H9 (cell line): Measurements from ENCODE around the gene TRAK1. TPM values are rescaled to one million over a fixed set of nuclear protein-coding genes. Genes with fewer than 3 reads are reported as not detected.

Source experiments
- DNase-seq: peaks from one replicate; pipeline ENCODE4 v3.0.0-alpha.2; 2017
- H2AFZ ChIP-seq: one replicate; pipeline ENCODE4 v1.6.1; 2013; ENCODE audit warnings: mild to moderate bottlenecking, low read length, control low read depth, moderate library complexity
- H2AK5ac ChIP-seq: 2 replicates; pipeline ENCODE4 v1.6.1; 2013; ENCODE audit warnings: low read length, control low read depth, mixed read lengths; ENCODE audit not compliant: insufficient read length
- H2BK120ac ChIP-seq: one replicate; pipeline ENCODE4 v1.6.1; 2013; ENCODE audit warnings: low read depth, mild to moderate bottlenecking, low read length, control low read depth, inconsistent platforms; ENCODE audit not compliant: poor library complexity, severe bottlenecking
- H2BK12ac ChIP-seq: 2 replicates; pipeline ENCODE4 v1.6.1; 2013; ENCODE audit warnings: low read length, control low read depth, mixed read lengths, low read depth; ENCODE audit not compliant: insufficient read length
- H2BK15ac ChIP-seq: 2 replicates; pipeline ENCODE4 v1.6.1; 2013; ENCODE audit warnings: low read depth, low read length, control low read depth
- H2BK20ac ChIP-seq: one replicate; pipeline ENCODE4 v1.6.1; 2013; ENCODE audit warnings: low read depth, mild to moderate bottlenecking, low read length, control low read depth, inconsistent platforms; ENCODE audit not compliant: poor library complexity, severe bottlenecking
- H2BK5ac ChIP-seq: 2 replicates; pipeline ENCODE4 v1.6.1; 2013; ENCODE audit warnings: low read length, control low read depth, mixed read lengths; ENCODE audit not compliant: insufficient read length
- H3K14ac ChIP-seq: 2 replicates; pipeline ENCODE4 v1.6.1; 2013; ENCODE audit warnings: low read length, control low read depth; ENCODE audit not compliant: insufficient read depth
- H3K18ac ChIP-seq: 2 replicates; pipeline ENCODE4 v1.6.1; 2013; ENCODE audit warnings: low read depth, mild to moderate bottlenecking, mixed read lengths, low read length, control low read depth; ENCODE audit not compliant: insufficient read length
- H3K23ac ChIP-seq: 2 replicates; pipeline ENCODE4 v1.6.1; 2013; ENCODE audit warnings: low read length, control low read depth, mixed read lengths, low read depth; ENCODE audit not compliant: insufficient read length
- H3K23me2 ChIP-seq: 2 replicates; pipeline ENCODE4 v1.6.1; 2013; ENCODE audit warnings: low read depth, mild to moderate bottlenecking, mixed read lengths, low read length, control low read depth; ENCODE audit not compliant: insufficient read length, poor library complexity, severe bottlenecking
- H3K27ac ChIP-seq: 2 replicates; pipeline ENCODE4 v1.5.1; 2013; ENCODE audit warnings: low read length, control low read depth, mixed read lengths, low read depth; ENCODE audit not compliant: insufficient read length
- H3K27me3 ChIP-seq: 2 replicates; pipeline ENCODE4 v1.6.1; 2013; ENCODE audit warnings: low read length, control low read depth, inconsistent platforms; ENCODE audit not compliant: insufficient read depth
- H3K4ac ChIP-seq: 2 replicates; pipeline ENCODE4 v1.6.1; 2013; ENCODE audit warnings: low read depth, mild to moderate bottlenecking, control low read depth, inconsistent platforms, low read length, moderate library complexity
- H3K4me1 ChIP-seq: 2 replicates; pipeline ENCODE4 v1.6.1; 2013; ENCODE audit warnings: low read length, control low read depth, inconsistent platforms; ENCODE audit not compliant: insufficient read depth
- H3K4me2 ChIP-seq: 2 replicates; pipeline ENCODE4 v1.6.1; 2013; ENCODE audit warnings: low read length, control low read depth, mixed read lengths; ENCODE audit not compliant: insufficient read length, insufficient read depth
- H3K56ac ChIP-seq: 2 replicates; pipeline ENCODE4 v1.6.1; 2013; ENCODE audit warnings: low read depth, mild to moderate bottlenecking, mixed read lengths, low read length, control low read depth; ENCODE audit not compliant: insufficient read length
- H3K79me1 ChIP-seq: 2 replicates; pipeline ENCODE4 v1.6.1; 2013; ENCODE audit warnings: low read depth, mild to moderate bottlenecking, moderate library complexity, low read length, control low read depth, inconsistent platforms; ENCODE audit not compliant: insufficient read depth, poor library complexity, severe bottlenecking
- H3K79me2 ChIP-seq: 2 replicates; pipeline ENCODE4 v1.6.1; 2013; ENCODE audit warnings: low read length, control low read depth, inconsistent platforms; ENCODE audit not compliant: insufficient read depth
- H3K9ac ChIP-seq: 2 replicates; pipeline ENCODE4 v1.6.1; 2013; ENCODE audit warnings: low read length, control low read depth, mixed read lengths; ENCODE audit not compliant: insufficient read length; ENCODE audit errors: extremely low read depth
- H3K9me3 ChIP-seq: one replicate; pipeline ENCODE4 v1.6.1; 2013; ENCODE audit warnings: low read depth, low read length, inconsistent platforms; ENCODE audit not compliant: control insufficient read depth
- H3T11ph ChIP-seq: one replicate; pipeline ENCODE4 v1.6.1; 2013; ENCODE audit warnings: mild to moderate bottlenecking, low read length, control low read depth, inconsistent platforms
- H4K20me1 ChIP-seq: one replicate; pipeline ENCODE4 v1.6.1; 2013; ENCODE audit not compliant: control insufficient read depth, insufficient read length, insufficient read depth
- H4K5ac ChIP-seq: 2 replicates; pipeline ENCODE4 v1.6.1; 2013; ENCODE audit warnings: low read depth, mild to moderate bottlenecking, mixed read lengths, low read length, control low read depth; ENCODE audit not compliant: insufficient read length
- H4K8ac ChIP-seq: replicated peaks from 2 replicates; pipeline ENCODE4 v1.6.1; 2013; ENCODE audit warnings: low read length, control low read depth, mixed read lengths, low read depth; ENCODE audit not compliant: insufficient read length
- H4K91ac ChIP-seq: 2 replicates; pipeline ENCODE4 v1.6.1; 2013; ENCODE audit warnings: low read depth, mild to moderate bottlenecking, moderate library complexity, mixed read lengths, low read length, control low read depth; ENCODE audit not compliant: insufficient read length
- H3K27ac Mint-ChIP-seq, 3 experiments: 2 replicates in 2 of 3; 3 replicates in 1 of 3; pipeline ENCODE4 v1.8.0; 2020 to 2021; ENCODE audit warnings: mixed read lengths in 3 of 3, mild to moderate bottlenecking in 1 of 3, moderate library complexity in 1 of 3
- H3K27me3 Mint-ChIP-seq: 2 replicates; pipeline ENCODE4 v1.8.0; 2021; ENCODE audit warnings: low read depth, mild to moderate bottlenecking, moderate library complexity, mixed read lengths
- H3K36me3 Mint-ChIP-seq, 3 experiments: 2 replicates in 2 of 3; 3 replicates in 1 of 3; pipeline ENCODE4 v1.8.0; 2020 to 2021; ENCODE audit warnings: low read depth in 3 of 3, mixed read lengths in 3 of 3; ENCODE audit not compliant: insufficient read depth in 1 of 3
- H3K4me1 Mint-ChIP-seq, 2 experiments: 2 replicates each; pipeline ENCODE4 v1.8.0; 2020; ENCODE audit warnings: mixed read lengths in 2 of 2
- H3K4me3 Mint-ChIP-seq, 2 experiments: 2 replicates in 1 of 2; 3 replicates in 1 of 2; pipeline ENCODE4 v1.8.0; 2020 to 2021; ENCODE audit warnings: mild to moderate bottlenecking in 2 of 2, mixed read lengths in 2 of 2, moderate library complexity in 1 of 2
- H3K9me3 Mint-ChIP-seq, 2 experiments: 2 replicates in 1 of 2; 3 replicates in 1 of 2; pipeline ENCODE4 v1.8.0; 2020; ENCODE audit warnings: mild to moderate bottlenecking in 2 of 2, mixed read lengths in 2 of 2, moderate library complexity in 1 of 2
- WGBS: extraction: QIAGEN DNeasy Blood & Tissue Kit; methylation state at CpG from one replicate; pipeline ENCODE4 v1.1.7; 2013; ENCODE audit warnings: missing lambda C conversion rate, low lambda C conversion rate, mixed read lengths; ENCODE audit not compliant: insufficient read length; ENCODE audit errors: extremely low coverage; 5-methylcytosine and 5-hydroxymethylcytosine counted together
- total RNA-seq: library from RNA; stranded (reverse); gene quantifications from 2 replicates; pipeline ENCODE4 v1.2.1, GENCODE V29; 2021
- TF ChIP-seq, protein P1 (sequence below): fragments of 200-600 bp; sonication (generic); conservative IDR thresholded peaks from 3 replicates; pipeline ENCODE4 v1.8.0; 2021; ENCODE audit warnings: antibody characterized with exemption, mild to moderate bottlenecking

TRAK1 gene
- total RNA-seq, 1 experiment from 2014 or later: 34.2 TPM

GRCh38 chr3:42129014-42129953, 38.1 kb downstream of the TRAK1 start:
- H3K79me2 ChIP-seq: no peaks in the 10 kb centered on the region
- H3K56ac ChIP-seq: no peak overlapping the region
- H4K20me1 ChIP-seq: no peaks in the 10 kb centered on the region
- H4K8ac ChIP-seq: no peak overlapping the region
- TF ChIP-seq, protein P1, sequence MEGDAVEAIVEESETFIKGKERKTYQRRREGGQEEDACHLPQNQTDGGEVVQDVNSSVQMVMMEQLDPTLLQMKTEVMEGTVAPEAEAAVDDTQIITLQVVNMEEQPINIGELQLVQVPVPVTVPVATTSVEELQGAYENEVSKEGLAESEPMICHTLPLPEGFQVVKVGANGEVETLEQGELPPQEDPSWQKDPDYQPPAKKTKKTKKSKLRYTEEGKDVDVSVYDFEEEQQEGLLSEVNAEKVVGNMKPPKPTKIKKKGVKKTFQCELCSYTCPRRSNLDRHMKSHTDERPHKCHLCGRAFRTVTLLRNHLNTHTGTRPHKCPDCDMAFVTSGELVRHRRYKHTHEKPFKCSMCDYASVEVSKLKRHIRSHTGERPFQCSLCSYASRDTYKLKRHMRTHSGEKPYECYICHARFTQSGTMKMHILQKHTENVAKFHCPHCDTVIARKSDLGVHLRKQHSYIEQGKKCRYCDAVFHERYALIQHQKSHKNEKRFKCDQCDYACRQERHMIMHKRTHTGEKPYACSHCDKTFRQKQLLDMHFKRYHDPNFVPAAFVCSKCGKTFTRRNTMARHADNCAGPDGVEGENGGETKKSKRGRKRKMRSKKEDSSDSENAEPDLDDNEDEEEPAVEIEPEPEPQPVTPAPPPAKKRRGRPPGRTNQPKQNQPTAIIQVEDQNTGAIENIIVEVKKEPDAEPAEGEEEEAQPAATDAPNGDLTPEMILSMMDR: no peak
- H4K5ac ChIP-seq: no peak overlapping the region
- no peaks in the 10 kb centered on the region for H3K27me3 ChIP-seq
- no peak overlapping the region for H3T11ph ChIP-seq
- Mint-ChIP-seq H3K9me3 (no peaks in the 10 kb centered on the region), H3K4me3 (no peak overlapping the region), H3K27me3 (no peaks in the 10 kb centered on the region; the same call in 1 of the 2 replicates), H3K36me3 (peaks cover 0 to 11% (median 5%) of the 10 kb centered on the region in 3 experiments; a peak in 3 of 7 replicates), H3K27ac (peak overlapping the region in 1 of 3 experiments; percentile 9; a peak in 3 of 7 replicates), H3K4me1 (peaks cover 17 to 21% of the 10 kb centered on the region in 2 experiments)
- H2BK12ac ChIP-seq: no peak overlapping the region
- H3K23ac ChIP-seq: no peak overlapping the region
- H2BK20ac ChIP-seq: no peak overlapping the region
- WGBS: no CpG with 5 or more reads among the region's 18 CpGs
- no peaks in the 10 kb centered on the region for H3K9me3 ChIP-seq
- no peak overlapping the region for H2BK5ac ChIP-seq
- H3K4ac ChIP-seq: no peak overlapping the region
- H3K23me2 ChIP-seq: no peaks in the 10 kb centered on the region
- H3K4me2 ChIP-seq: no peak overlapping the region
- DNase-seq: no peak
- no peak overlapping the region for H3K9ac ChIP-seq
- no peaks in the 10 kb centered on the region; the same call in 1 of the 2 replicates for H3K4me1 ChIP-seq
- H2AFZ ChIP-seq: no peak overlapping the region
- H3K14ac ChIP-seq: no peak overlapping the region
- H4K91ac ChIP-seq: no peak overlapping the region
- H3K27ac ChIP-seq: no peak overlapping the region
- H3K18ac ChIP-seq: no peak overlapping the region
- no peak overlapping the region for H2BK120ac ChIP-seq
- no peak overlapping the region for H2AK5ac ChIP-seq
- H3K79me1 ChIP-seq: no peaks in the 10 kb centered on the region
- H2BK15ac ChIP-seq: no peak overlapping the region
